GM10847 (cell line): Measurements from ENCODE around the gene SGCA.

ENCODE experiments used
- POLR2A ChIP-seq: IDR thresholded peaks from 2 replicates; pipeline ENCODE4 v1.6.1; 2011; ENCODE audit not compliant: insufficient read length; ENCODE audit errors: extremely low read depth

Gene SGCA

DNA sequence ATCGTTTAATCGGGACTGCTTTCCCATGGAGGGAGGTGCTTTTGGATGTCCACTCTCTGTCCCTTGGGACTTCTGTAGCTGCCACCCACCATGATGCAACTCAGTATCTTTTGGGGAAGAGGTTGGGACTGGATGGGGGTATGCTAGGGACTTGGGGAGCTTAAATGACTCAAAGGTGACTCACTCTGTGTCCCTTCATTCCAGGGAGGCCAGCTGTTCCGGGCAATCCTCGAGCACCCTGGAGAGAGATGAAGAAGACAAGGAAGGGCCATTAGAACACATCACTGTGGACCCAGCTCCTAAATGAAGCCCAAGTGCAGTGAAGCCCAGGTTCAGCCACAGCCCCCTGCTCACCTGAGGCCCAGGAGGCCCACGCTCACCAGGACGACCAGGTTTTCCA lies 31.0 kb downstream of the SGCA start:
- no peak for TF ChIP-seq POLR2A

DNA sequence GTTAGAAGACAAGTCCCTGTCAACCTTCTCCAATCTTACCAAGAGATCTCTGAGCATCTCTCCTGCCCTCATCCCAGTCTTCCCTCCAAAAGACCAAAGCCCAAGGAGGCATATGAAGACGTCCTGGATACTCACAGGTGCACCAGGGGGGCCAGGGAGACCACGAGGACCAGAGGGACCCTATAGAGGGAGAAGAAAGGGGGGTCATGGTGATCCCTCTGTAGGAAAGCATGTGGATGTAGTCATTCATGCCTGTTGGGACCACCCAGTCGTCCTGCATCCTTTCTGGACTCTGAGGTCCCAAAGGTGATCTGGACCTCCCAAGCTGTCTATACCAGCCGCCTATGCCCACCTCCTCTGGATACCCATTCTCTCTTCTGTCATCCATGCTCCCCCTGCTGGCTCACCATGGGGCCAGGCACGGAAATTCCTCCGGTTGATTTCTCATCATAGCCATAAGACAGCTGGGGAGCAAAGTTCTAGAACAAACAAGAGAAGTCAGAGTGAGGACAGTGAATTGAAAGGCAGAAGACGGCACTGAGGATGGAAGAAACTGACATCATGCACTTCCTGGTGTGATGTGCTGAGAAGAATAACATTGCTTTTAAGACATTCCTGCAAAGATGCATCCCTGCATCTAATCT lies 32.3 kb downstream of the SGCA start:
- TF ChIP-seq POLR2A = no peak

DNA sequence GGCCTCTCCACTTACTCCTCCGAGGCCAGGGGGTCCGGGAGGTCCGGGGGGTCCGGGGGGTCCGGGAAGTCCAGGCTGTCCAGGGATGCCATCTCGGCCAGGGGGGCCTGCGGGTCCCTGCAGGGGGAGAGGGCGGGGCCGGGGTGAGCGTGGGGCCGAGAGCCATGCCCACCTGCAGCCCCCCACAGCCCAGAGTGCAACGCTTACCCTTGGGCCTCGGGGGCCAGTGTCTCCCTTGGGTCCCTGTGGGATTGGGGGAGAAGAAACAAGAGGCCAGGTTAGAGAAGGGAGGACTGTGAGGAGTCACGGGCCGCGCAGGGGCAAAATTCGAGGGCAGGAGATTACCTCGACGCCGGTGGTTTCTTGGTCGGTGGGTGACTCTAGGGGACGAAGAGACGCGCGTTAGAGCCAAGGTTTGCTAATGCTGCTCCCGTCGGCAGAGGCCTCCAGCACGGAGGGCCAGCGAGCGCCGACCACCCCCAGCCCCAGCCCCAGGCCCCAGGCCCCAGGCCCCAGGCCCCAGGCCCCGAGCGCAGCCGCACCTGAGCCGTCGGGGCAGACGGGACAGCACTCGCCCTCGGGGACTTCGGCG lies 33.5 kb downstream of the SGCA start:
- no peak for TF ChIP-seq POLR2A

DNA sequence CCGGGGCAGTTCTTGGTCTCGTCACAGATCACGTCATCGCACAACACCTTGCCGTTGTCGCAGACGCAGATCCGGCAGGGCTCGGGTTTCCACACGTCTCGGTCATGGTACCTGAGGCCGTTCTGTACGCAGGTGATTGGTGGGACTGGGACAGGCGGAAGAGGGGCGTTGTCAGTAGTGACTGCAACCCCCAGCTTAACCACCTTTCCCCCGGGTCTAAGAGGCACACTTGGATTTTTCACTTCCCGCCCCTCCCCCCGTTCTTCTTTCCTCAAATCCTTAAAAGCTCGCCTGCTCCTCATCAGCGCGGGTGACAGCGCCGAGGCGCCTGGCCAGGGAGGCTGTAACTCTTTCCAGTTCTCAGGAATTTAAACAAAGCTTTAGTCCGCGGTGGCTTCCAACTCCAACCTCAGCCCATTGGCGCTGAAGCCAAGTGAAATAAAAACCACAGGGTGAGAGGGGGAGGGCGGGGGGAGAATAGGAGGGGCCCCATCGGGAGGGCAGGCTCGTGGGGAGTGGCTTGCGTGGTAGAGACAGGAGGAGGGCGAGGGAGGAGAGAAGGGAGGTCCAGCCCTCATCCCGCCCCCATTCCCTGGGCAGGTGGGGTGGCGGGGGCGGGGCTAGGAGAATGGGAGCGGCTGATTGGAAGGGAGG lies 34.1 kb downstream of the SGCA start:
- no peak for TF ChIP-seq POLR2A

DNA sequence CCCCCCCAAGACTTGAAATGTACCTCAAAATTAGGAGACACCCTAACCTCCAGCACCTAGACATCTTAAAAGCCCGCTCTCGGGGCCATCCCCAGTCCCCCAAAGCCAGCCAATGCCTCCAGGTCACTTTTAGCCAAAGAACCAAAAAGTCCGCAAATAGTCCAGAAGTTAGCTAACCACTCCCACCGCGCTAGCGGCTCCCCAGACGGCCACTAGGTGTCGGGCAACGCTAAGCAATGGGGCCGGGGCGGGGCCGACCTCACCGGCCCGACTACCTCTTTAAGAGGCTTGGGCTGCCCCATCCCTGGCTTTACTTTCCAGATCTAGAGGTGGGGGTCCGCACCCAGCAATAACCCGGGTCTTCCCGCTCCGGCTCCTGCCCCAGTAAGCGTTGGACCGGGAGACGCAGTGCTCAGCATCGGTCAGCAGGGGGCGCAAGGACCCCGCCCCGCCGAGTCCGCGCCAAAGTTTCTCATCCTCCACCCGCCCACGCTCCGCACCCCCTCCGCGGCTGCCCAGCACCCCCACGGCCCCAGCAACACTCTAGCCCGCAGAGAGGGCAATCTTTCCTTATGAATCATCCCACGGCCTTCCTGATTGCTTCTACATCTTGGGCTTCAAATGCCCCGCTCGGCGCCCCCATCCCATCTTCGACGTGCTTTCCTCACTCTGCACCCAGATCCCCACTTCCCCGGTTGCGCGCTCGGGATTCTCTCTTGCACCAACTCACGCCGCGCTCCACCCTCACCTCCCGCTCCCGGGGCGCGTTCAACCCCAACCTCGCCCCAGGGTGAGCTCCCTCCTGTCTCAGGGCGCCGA lies 34.9 kb downstream of the SGCA start:
- TF ChIP-seq POLR2A = no peak

DNA sequence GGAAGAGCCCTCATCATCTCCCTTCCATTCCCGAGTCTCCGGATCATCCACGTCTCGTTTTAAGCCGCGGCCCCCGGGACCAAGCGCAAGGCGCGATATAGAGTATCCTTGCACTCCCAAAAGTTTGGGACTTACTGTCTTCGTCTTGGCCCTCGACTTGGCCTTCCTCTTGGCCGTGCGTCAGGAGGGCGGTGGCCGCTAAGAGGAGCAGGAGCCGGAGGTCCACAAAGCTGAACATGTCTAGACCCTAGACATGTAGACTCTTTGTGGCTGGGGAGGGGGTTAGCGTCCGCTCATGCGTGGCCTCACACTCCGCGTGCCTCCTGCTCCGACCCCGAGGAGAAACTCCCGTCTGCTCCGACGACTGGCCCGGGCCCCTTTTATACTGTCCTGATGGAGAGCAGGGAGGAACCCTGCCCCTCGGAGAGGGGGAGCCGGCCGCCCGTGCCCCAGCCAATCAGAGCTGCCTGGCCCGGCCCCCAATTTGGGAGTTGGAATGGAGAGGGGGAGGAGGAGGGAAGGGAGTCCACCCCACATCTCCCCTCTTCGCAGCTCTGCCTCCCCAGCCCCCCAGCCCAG lies 35.6 kb downstream of the SGCA start, which contains the start of gene COL1A1:
COL1A1 (minus strand) TSS at position 356 of the 579 bp plus-strand sequence; CDS start at position 238, 118 bp downstream.
- no peak for TF ChIP-seq POLR2A

DNA sequence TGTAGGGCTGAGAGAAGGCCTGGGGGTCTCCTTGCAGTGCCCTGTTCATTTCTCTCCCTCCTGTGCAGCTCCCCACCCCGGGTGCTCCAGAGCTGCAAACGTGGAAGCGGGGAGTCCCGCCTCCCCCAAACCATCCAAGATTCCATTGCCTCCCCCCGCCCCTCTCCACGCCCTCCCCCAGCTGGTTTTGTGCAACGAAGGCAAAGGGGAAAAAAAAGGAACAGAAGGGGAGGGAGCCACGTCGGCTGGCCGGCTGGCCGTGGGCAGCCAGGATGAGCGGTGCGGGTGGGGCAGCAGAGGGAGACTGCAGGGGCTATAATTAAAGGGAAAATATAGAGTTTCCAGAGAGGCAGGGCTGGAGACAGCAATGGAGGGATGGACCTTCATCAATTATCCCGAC lies 37.3 kb downstream of the SGCA start:
- no peak for TF ChIP-seq POLR2A

DNA sequence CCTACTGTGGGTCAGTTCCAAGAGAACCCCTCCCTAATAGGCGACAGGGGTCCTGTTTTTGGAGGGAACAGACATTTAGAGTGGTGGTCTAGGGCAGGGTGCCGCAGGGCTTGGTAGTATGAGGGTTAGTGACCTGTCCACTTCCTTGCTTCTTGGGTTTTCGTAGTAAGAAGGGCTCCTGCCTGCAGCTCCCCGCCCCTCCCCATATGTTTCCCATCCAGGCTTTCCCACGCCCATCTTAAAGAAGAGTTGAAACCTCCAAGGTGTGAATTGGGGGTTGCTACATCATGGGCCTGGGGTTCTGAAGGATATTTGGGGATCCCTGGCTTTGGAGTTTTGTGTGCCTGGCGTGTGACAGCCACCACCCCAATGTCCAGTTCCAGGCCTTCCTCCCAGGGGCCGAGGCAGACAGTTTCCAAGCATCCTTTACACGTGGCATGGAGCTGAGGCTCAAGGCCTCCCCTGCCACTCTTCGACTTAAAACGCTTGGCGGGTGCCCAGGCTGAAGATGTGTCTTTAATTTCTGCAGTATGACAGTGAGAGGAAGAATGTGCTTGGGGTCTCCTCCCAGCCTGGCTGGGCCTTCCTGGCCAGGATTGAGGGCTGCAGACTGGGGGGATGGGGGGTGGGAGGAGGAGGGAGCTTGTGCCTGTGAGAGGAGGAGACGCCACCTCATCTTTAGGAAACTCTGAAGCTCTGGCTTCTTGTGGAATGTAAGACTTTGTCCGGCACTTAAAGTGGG lies 38.0 kb downstream of the SGCA start:
- no peak for TF ChIP-seq POLR2A

DNA sequence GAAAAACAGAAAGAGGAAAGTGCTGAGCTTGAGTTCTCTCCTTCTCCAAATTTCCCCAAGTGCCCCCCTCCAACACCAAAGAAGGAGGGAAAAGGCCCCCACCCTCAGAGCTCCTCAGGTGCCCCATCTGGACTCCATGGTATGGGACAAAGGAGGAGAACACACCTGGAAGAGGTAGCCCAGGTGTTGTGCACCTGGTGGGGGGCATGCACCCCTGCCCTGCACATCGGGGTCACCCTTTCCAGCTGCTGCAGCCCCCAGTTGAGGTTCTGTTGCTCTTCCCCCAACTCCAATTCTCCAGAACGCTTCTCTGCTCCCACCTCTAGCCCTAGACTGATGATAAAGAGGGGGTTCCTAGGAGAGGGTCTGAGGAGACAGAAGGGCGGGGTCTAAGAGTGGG lies 38.6 kb downstream of the SGCA start:
- no peak for TF ChIP-seq POLR2A

DNA sequence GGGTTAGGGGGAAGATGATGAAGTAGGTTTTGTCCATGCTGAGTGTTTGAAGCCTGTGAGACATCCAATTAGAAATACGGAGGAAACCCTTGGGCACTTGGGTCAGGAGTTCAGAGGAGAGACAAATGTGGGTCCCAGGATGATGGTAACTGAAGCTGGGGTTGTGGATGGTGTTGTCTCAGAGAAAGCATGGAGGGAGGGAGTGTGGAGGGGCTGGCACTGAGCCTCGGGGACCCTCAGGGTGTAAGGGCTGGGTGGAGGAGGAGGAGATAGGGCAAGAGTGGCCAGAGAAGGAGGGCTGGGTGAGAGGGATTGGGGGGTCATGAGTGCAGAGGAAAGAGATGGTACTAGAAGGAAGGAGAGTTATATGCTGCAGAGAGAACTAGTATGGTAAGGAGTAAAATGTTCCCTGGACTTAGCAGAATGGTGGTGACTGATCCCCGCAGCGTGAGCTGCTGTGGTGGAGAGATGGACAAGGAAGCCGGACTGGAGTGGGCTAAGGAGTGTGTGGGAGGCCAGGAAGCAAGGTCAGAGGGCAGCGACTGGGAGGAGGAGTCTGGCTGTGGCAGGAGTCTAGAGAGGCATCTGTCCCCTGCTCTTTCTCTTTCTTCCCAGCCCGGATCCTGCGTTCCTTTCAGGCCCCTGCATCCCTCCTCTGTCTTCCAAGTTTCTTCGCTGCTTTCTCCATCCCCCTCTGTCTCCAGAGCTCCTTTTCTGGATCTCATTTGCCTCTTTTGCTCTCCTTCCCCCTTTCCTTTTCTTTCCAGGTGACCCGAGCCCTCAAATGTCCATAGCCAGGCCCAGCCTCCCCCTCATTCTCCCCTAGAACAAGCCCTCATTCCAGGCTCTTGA lies 39.5 kb downstream of the SGCA start:
- TF ChIP-seq POLR2A = no peak

DNA sequence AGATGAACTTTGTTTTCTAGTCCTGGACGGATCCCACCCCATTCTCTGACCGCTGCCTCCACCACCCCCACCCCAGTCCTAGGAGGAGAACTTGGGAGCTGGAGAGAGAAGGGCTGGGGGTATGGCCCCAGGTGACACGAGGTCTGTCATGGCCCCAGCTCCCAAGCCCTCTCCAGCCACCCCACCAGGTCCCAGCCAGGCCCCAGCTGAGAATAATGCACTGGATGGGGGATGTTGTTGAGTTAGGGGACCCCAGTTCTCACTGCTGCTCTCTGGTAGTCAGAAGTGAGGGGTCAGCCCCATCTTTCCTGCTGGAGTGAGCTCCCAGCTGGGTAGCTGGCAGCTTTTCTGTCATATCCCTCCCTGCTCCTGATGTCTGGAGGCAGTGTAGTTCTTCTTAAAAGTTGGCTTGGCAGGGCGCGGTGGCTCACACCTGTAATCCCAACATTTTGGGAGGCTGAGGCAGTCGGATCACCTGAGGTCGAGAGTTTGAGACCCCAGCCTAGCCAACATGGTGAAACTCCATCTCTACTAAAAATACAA lies 40.2 kb downstream of the SGCA start:
- no peak for TF ChIP-seq POLR2A

DNA sequence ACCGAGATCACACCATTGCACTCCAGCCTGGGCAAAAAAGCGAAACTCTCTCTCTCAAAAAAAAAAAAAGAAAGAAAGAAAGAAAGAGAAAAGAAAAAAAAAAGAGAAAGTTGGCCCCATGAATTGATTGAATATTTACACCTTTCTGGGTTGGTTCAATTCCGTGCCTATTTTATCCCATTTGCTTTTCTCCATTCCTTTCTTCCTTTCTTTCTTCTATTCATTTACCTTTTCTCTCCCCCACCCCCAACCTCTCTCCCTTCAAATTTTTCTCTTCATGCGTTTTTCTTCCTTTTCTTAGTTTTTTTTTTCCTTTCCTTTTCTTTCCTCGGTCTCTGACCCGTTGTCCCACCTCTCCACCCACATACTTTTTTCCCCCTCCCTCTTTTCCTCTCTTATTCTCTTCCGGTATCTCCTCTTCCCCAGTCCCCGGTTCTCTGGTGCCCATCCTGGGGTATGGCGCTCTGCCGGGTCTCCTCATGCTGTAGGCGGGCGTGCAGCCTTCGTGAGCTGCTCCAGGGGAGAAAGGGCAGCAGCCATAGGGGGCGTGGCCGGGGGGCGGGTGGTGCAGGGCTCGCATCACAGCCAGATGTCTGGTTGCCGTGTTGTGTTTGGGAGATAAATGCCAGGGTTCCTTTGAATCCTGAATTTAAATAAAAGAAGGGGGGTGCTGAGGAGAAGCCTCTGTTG lies 40.9 kb downstream of the SGCA start:
- no peak for TF ChIP-seq POLR2A

DNA sequence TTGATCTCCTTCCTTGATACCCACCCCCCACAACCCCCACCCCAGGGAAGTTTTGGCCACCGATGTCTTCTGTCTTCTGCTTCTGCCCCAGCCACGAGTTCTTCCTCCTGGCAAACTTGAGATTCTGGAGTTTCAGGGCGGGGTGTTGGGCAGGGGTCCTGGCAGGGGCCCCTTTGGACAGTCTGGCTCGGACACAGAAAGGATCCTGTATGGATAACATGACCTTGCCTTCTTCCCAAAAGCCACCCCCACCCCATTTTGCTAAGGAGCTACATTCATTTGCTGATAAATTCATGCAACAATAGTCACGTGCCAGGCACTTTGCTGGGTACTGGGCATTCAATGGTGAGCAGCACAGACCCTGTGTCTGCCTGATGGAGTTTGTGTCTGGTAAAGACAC lies 41.5 kb downstream of the SGCA start:
- TF ChIP-seq POLR2A = no peak
